ENCODE results near the gene SPATA2L. TPM values are rescaled to one million over a fixed set of nuclear protein-coding genes. Genes with fewer than 3 reads are reported as not detected.

SPATA2L gene
- polyA plus RNA-seq, 1 experiment, result 2.6 TPM

DNA sequence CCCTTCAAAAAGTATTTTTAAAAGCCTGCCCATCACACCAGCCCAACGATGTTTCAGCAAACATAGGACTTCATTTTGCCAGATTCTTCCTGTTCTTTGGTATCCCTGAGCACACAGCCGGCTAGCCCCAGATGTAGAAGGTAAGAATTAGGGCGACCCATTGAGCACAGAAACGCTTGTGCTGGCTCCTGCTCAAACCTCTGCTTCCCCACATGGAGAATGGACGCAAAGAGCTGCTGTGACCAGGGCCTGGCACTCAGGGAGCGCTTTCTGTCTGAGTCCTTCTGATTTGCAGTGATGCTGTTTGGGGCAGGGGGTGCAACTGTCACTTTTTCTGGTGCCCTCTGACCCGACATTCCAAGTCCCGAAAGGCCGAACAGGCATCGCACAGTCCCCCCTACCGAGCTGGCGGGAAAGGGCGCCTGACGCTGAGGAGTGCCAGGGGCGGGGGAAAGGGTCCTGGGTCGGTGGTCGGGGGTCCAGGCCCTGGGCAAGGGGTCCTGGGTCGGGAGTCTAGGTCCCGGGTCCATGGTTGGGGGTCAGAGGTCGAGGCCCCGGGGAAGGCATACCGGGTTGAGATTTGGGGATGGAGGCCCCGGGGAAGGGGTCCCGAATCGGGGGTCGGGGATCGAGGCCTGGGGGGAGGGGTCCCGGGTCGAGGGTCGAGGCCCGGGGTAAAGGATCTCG lies 44.9 kb downstream of the SPATA2L start:
- TF ChIP-seq, protein P1, sequence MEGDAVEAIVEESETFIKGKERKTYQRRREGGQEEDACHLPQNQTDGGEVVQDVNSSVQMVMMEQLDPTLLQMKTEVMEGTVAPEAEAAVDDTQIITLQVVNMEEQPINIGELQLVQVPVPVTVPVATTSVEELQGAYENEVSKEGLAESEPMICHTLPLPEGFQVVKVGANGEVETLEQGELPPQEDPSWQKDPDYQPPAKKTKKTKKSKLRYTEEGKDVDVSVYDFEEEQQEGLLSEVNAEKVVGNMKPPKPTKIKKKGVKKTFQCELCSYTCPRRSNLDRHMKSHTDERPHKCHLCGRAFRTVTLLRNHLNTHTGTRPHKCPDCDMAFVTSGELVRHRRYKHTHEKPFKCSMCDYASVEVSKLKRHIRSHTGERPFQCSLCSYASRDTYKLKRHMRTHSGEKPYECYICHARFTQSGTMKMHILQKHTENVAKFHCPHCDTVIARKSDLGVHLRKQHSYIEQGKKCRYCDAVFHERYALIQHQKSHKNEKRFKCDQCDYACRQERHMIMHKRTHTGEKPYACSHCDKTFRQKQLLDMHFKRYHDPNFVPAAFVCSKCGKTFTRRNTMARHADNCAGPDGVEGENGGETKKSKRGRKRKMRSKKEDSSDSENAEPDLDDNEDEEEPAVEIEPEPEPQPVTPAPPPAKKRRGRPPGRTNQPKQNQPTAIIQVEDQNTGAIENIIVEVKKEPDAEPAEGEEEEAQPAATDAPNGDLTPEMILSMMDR (IDR thresholded peaks at IDR 0.05; ENCODE audit: low read depth, low read length), result no peak
- no peak overlapping the region for H3K27ac ChIP-seq (ENCODE audit: low read depth, low read length)

DNA sequence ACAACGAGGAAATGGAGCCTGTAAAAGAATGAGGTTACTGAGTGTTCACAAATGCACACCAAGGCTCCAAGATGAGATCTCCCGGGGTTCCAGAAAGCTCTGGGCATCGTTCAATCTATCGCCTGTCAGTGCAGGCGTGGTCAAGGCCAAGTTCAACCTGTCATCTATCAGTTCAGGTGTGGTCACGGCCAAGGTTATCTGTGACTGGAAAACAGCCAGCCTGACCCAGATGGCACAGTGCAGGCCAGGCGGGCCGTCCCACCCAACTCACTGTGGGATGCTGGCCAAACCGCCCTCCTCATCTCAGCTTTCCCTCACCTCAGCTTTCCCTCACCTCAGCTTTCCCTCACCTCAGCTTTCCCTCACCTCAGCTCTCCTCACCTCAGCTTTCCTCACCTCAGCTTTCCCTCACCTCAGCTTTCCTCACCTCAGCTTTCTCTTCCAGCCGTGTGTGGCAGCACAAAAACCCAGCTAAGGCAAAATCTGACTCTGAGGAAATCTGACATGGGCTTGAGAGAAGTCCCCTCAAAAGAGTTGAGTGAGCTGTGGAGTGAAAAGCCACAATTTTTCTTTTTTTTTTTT lies 46.4 kb downstream of the SPATA2L start:
- no peak overlapping the region for H3K4me3 ChIP-seq (ENCODE audit: low read depth, low read length)
- peaks cover 3% of the 10 kb centered on the region; the same call in 1 of the 2 replicates for H3K9me3 ChIP-seq (ENCODE audit: control insufficient read depth, insufficient read depth, low read length)
- H3K27me3 ChIP-seq (ENCODE audit: control insufficient read depth, insufficient read depth, low read length), result no peaks in the 10 kb centered on the region
- no peak overlapping the region for H3K27ac ChIP-seq (ENCODE audit: low read depth, low read length)
- TF ChIP-seq, protein P1 (IDR thresholded peaks at IDR 0.05; ENCODE audit: low read depth, low read length), result no peak
- ChIA-PET CTCF (interaction anchor here (1.7 kb wide), 1 partner anchor 13 kb away, joined by 4 read pairs; no protein-coding TSS in a partner anchor), POLR2A (no interaction called here)
- no peak for DNase-seq (ENCODE audit: low read depth, low spot score)

More for the DNA sequence above, 44.9 kb downstream of the SPATA2L start:
- no peak for DNase-seq (ENCODE audit: low read depth, low spot score)
- Histone ChIP-seq H3K27me3 (ENCODE audit: control insufficient read depth, insufficient read depth, low read length) (no peaks in the 10 kb centered on the region), H3K9me3 (ENCODE audit: control insufficient read depth, insufficient read depth, low read length) (peaks cover 3% of the 10 kb centered on the region; the same call in 1 of the 2 replicates), H3K4me3 (ENCODE audit: low read depth, low read length) (peak overlapping the region; percentile 93)
- ChIA-PET CTCF (interaction anchor here (0.6 kb wide), 1 partner anchor 15 kb away, joined by 3 read pairs; no protein-coding TSS in a partner anchor), POLR2A (interaction anchor here (0.7 to 1.7 kb wide), 3 partner anchors 30 to 149 kb away, joined by 4 to 8 read pairs (median 5); partner anchors contain the start of gene CDK10)

DNA sequence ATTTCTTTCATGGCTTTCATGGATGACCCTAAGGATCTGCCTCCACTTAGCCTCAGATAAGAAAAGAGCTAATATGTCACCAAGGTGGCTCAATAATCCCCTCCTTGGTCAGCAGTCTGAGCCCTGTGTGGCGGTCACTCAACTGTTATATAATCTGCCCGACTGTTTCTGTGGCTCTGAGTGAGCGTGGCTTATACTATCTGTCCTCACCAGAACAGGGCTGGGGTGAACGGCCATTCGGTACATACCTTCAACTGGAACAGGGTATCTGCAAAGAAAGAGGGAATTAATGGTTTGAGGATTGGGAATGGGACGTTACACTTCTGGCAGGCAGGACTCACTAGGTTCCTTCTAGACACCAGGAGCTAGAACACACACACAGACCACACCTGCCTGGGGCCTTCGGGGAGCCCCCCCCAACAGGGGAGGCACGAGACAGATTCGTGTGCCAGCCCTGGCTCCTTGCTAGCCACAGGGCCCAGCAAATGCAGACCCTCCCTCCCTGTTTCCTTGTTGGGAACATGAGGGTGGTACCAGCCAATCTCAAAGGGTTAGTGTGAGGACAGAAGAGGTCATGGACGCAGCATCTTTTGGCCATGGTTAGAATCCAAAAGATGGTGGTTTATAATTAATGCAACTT lies 47.7 kb downstream of the SPATA2L start:
- Histone ChIP-seq H3K4me3 (ENCODE audit: low read depth, low read length) (no peak overlapping the region), H3K9me3 (ENCODE audit: control insufficient read depth, insufficient read depth, low read length) (peaks cover 3% of the 10 kb centered on the region; the same call in 1 of the 2 replicates), H3K27ac (ENCODE audit: low read depth, low read length) (no peak overlapping the region), H3K27me3 (ENCODE audit: control insufficient read depth, insufficient read depth, low read length) (no peaks in the 10 kb centered on the region)
- ChIA-PET POLR2A (interaction anchor here (0.7 kb wide), 2 partner anchors 21 to 95 kb away, joined by 5 to 8 read pairs; no protein-coding TSS in a partner anchor), CTCF (interaction anchor here (0.9 to 1.7 kb wide), 3 partner anchors 12 to 97 kb away, joined by 3 to 10 read pairs (median 4); no protein-coding TSS in a partner anchor)
- TF ChIP-seq, protein P1 (IDR thresholded peaks at IDR 0.05; ENCODE audit: low read depth, low read length), result no peak
- no peak for DNase-seq (ENCODE audit: low read depth, low spot score)

DNA sequence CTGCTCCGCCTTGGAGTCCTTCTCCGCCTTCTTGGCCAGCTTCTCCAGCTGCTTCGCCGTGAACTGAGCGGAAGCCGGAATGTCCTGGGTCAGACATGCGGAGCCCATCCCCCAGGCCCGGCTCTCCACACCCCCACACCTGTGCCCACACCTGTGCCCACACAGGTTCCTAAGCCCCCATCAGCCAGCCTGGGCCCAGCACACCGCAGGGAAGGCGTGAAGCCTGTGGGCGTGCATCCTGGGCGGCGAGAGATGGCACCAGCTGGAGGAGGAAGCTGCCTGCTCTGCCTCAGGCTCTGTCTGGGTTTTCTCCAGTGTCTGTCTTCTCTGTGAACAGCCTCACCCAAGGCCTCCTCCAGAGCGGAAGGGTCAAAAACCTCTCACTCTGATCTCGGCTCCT lies 49.9 kb downstream of the SPATA2L start:
- CTCF ChIA-PET, result no interaction called here
- no peak overlapping the region for H3K27ac ChIP-seq (ENCODE audit: low read depth, low read length)
- POLR2A ChIA-PET, result no interaction called here
- no peak for DNase-seq (ENCODE audit: low read depth, low spot score)
- H3K27me3 ChIP-seq (ENCODE audit: control insufficient read depth, insufficient read depth, low read length), result no peaks in the 10 kb centered on the region
- no peak overlapping the region for H3K4me3 ChIP-seq (ENCODE audit: low read depth, low read length)
- peaks cover 1% of the 10 kb centered on the region; the same call in 1 of the 2 replicates for H3K9me3 ChIP-seq (ENCODE audit: control insufficient read depth, insufficient read depth, low read length)
- TF ChIP-seq, protein P1 (IDR thresholded peaks at IDR 0.05; ENCODE audit: low read depth, low read length), result no peak

Measured in AG04450 (cell line).